GM18873 (cell line): Measurements from ENCODE around the gene CMA1.
"Not testable (repeated sequence)": the region's sequence is repeated elsewhere in the genome, so short reads cannot be mapped to it uniquely, and the experiment has no call there.

Source experiments
- ATAC-seq: cut with Tn5 transposase; IDR thresholded peaks from one replicate; pipeline ENCODE4 v1.9.1; 2021; ENCODE audit warnings: mild to moderate bottlenecking, moderate library complexity, moderate number of reproducible peaks; ENCODE audit not compliant: unreplicated experiment, low FRiP score

Gene CMA1

GRCh38 chr14:24470450-24470849 lies 37.6 kb downstream of the CMA1 start:
- not testable (repeated sequence) for ATAC-seq

GRCh38 chr14:24465805-24466204 lies 42.3 kb downstream of the CMA1 start:
- ATAC-seq, result no peak

GRCh38 chr14:24465368-24465767 lies 42.7 kb downstream of the CMA1 start:
- no peak for ATAC-seq

GRCh38 chr14:24463884-24464785 lies 43.9 kb downstream of the CMA1 start:
- ATAC-seq, result no peak

GRCh38 chr14:24463017-24463883 lies 44.8 kb downstream of the CMA1 start:
- ATAC-seq, result no peak

GRCh38 chr14:24461336-24461735 lies 46.7 kb downstream of the CMA1 start:
- ATAC-seq, result no peak

- ATAC-seq, result no peak
Measured at GRCh38 chr14:24459331-24459730, 48.7 kb downstream of the CMA1 start.

GRCh38 chr14:24458736-24459135 lies 49.3 kb downstream of the CMA1 start:
- no peak for ATAC-seq

GRCh38 chr14:24456980-24457379 lies 51.1 kb downstream of the CMA1 start:
- ATAC-seq, result no peak
